ENCODE data around the gene AUH.

DNA sequence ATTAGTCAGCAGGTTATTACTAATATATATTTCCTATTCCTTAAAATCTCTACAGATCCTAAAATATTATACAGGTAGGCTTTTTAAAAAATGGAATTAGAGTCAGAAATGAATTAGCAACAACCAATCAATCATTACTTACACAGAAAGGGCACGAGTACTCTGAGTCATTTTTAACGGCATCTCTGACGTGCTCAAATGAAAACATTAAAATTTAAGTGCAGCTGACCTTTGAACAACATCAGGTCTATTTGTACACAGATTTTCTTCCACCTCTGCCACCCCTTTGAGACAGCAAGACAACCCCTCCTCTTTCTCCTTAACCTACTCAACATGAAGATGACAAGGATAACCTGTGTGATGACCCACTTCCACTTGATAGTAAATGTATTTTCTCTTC, 19.1 kb downstream of the AUH start:
- TF ChIP-seq CTCF (IDR thresholded peaks at IDR 0.05) (no peak), POLR2A (IDR thresholded peaks at IDR 0.05) (no peak)
